K562 (cell line): ENCODE data around the gene FKBP15. TPM values are rescaled to one million over a fixed set of nuclear protein-coding genes. Genes with fewer than 3 reads are reported as not detected.

Experiments used
- ARHGAP35 ChIP-seq: fragments of 450-650 bp; IDR thresholded peaks from 2 replicates; pipeline ENCODE4 v1.6.1; 2018; ENCODE audit not compliant: partially characterized antibody
- CREB5 ChIP-seq: fragments of 250-450 bp; sonication (Bioruptor Pico); IDR thresholded peaks from 2 replicates; pipeline ENCODE4 v1.5.0; 2020; ENCODE audit warnings: mild to moderate bottlenecking
- FOXM1 ChIP-seq, 2 experiments: fragments of 450-650 bp in 1 of 2; sonication (generic) in 1 of 2; formaldehyde crosslinking in 1 of 2; IDR thresholded peaks; 2 replicates each; pipeline versions ENCODE4 v1.6.1 to v1.9.0; 2017 to 2022; ENCODE audit warnings: low read depth in 2 of 2, mild to moderate bottlenecking in 2 of 2, missing genetic modification reagents in 1 of 2, moderate library complexity in 1 of 2
- GATA2 ChIP-seq: sonication (generic); formaldehyde crosslinking; IDR thresholded peaks from 2 replicates; pipeline ENCODE4 v1.4.0; 2020; ENCODE audit warnings: mild to moderate bottlenecking, missing genetic modification reagents
- KDM5B ChIP-seq: fragments of 200-600 bp; sonication (generic); IDR thresholded peaks from 2 replicates; pipeline ENCODE4 v1.6.1; 2012; ENCODE audit warnings: low read depth, mild to moderate bottlenecking, moderate library complexity, low read length, control low read depth, inconsistent platforms; ENCODE audit not compliant: insufficient replicate concordance
- KLF1 ChIP-seq: fragments of 450-650 bp; IDR thresholded peaks from 2 replicates; pipeline ENCODE4 v1.6.1; 2016; ENCODE audit warnings: missing genetic modification characterization, missing compliant biosample characterization
- MTF1 ChIP-seq: fragments of 250-450 bp; sonication (Bioruptor Pico); IDR thresholded peaks from 2 replicates; pipeline ENCODE4 v1.9.0; 2021; ENCODE audit warnings: moderate library complexity, mild to moderate bottlenecking, inconsistent platforms, borderline replicate concordance
- NELFE ChIP-seq: IDR thresholded peaks from 2 replicates; pipeline ENCODE4 v1.6.1; 2011; ENCODE audit warnings: mild to moderate bottlenecking; ENCODE audit not compliant: insufficient read depth, insufficient read length
- PRMT5 ChIP-seq: sonication (generic); formaldehyde crosslinking; IDR thresholded peaks from 2 replicates; pipeline ENCODE4 v1.5.0; 2020; ENCODE audit warnings: missing genetic modification reagents
- SP2 ChIP-seq: IDR thresholded peaks from 2 replicates; pipeline ENCODE4 v1.6.1; 2011; ENCODE audit warnings: mild to moderate bottlenecking, low read depth, low read length, moderate library complexity; ENCODE audit not compliant: poor library complexity, severe bottlenecking; ENCODE audit errors: extremely low read depth
- TBP ChIP-seq: optimal IDR thresholded peaks from 2 replicates; pipeline ENCODE3; 2011; ENCODE audit warnings: low read depth, low read length, improper control_type of control experiment
- TRIM24 ChIP-seq, 2 experiments: fragments of 450-650 bp; IDR thresholded peaks; 2 replicates each; pipeline ENCODE4 v1.6.1; 2016
- U2AF2 ChIP-seq: fragments of 200-400 bp; formaldehyde crosslinking; optimal IDR thresholded peaks from 2 replicates; pipeline ENCODE3; 2017; ENCODE audit warnings: low read depth, mild to moderate bottlenecking, low read length
- ZNF133 ChIP-seq: fragments of 250-450 bp; sonication (Bioruptor Pico); IDR thresholded peaks from 2 replicates; pipeline ENCODE4 v1.4.0; 2020; ENCODE audit warnings: mild to moderate bottlenecking
- ZNF3 ChIP-seq: fragments of 250-450 bp; sonication (Bioruptor Pico); IDR thresholded peaks from 2 replicates; pipeline ENCODE4 v1.5.0; 2021; ENCODE audit warnings: mild to moderate bottlenecking, moderate library complexity
- ZNF589 ChIP-seq: fragments of 200-800 bp; sonication (Bioruptor generic); IDR thresholded peaks from 2 replicates; pipeline ENCODE4 v1.6.1; 2016; ENCODE audit warnings: low read depth, missing genetic modification characterization, missing compliant biosample characterization
- ZNF644 ChIP-seq: fragments of 200-800 bp; sonication (Bioruptor generic); IDR thresholded peaks from 2 replicates; pipeline ENCODE4 v1.6.1; 2016; ENCODE audit warnings: low read depth, missing genetic modification characterization, missing compliant biosample characterization
- ZNF830 ChIP-seq: fragments of 250-450 bp; sonication (Bioruptor Pico); IDR thresholded peaks from 2 replicates; pipeline ENCODE4 v1.5.0; 2021; ENCODE audit warnings: mild to moderate bottlenecking
- polyA plus RNA-seq, 8 experiments: library from polyadenylated mRNA; depleted of rRNA in 4 of 8; stranded (reverse) in 5 of 8; unstranded in 3 of 8; fragments of >200 nt; fragmentation: Nextera tagmentation in 2 of 8; fragmentation: Illumina TruSeq in 1 of 8; extraction: Ambion mirVana in 2 of 8; extraction: Trizol in 1 of 8; gene quantifications; 2 replicates each; pipeline versions ENCODE4 v1.2.1 to v1.2.3, GENCODE V29; 2011 to 2014; ENCODE audit warnings: inconsistent platforms in 1 of 8, missing spikeins in 1 of 8
- total RNA-seq, 7 experiments: library from RNA; depleted of rRNA in 6 of 7; stranded (reverse); fragments of >200 nt in 6 of 7; fragmentation: Illumina TruSeq in 2 of 7; extraction: Trizol in 2 of 7; gene quantifications; 2 replicates each; pipeline versions ENCODE4 v1.2.1 to v1.2.3, GENCODE V29; 2011 to 2021; ENCODE audit warnings: low replicate concordance in 1 of 7
- TF ChIP-seq, protein P1 (sequence below), 2 experiments: fragments of 150-350 bp in 1 of 2; IDR thresholded peaks; 2 replicates each; pipeline ENCODE4 v1.6.1; 2012 to 2016; ENCODE audit warnings: low read depth in 2 of 2, low read length in 2 of 2, mild to moderate bottlenecking in 1 of 2, moderate library complexity in 1 of 2

Gene FKBP15
- total and polyA plus RNA-seq, 9 of the 15 experiments (the other 6 are each of a cell fraction or from before 2014, with no cell fraction given), result 8.7 to 38.0 (median 18.9) TPM

DNA sequence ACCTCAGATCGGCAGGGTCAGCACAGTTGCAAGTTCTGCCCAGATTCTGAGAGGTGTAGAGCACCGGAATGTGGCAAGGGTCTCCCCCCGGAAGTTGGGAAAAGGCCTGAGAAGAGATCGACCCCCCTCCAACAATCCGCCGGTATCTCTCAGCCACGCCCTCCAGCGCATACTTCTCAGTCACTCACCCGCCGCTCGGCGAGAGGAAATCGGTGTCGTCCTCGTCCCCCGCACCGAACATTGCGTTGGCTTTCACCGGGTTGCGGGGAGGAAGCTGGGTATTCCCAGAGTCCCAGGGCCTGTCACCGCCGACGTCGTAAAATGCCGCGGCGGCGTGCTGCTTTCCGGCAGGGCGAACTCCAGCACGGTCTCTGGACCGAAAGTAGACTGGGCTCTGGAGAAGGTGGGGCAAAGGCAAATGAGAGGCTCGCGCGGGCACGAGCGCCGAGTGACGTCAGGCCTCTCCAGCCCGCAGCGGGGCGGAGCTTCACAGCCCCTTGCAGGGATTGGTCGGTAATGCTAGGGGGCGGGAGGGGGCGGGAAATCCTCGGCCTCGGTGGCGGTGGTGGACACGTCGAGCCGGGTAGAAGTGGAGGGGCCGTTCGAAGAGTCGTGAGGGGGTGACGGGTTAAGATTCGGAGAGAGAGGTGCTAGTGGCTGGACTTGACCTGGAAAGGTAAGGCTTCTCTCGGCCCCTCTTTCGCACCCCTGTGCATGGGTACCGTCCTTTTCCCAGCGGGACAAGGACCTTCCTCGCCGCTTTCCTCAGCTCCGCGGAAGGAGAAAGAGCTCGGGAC, at the start of gene FKBP15, which contains the start of gene SLC31A1 (continued):
- TF ChIP-seq ZNF3 (CRISPR knock-in tag) (no peak), ZNF830 (CRISPR knock-in tag) (no peak), TBP (peak; percentile 59), PRMT5 (CRISPR knock-in tag) (no peak), MTF1 (CRISPR knock-in tag) (no peak), KDM5B (peak; percentile 85), ZNF644 (no peak), SP2 (no peak), ZNF133 (CRISPR knock-in tag) (no peak), U2AF2 (no peak), CREB5 (CRISPR knock-in tag) (no peak), ARHGAP35 (no peak), NELFE (no peak), KLF1 (tag) (0 out of 2 replicates have a peak, but pooled peaks have one; percentile 20), TRIM24 (IDR thresholded peaks at IDR 0.05) (no peak), ZNF589 (CRISPR knock-in tag) (no peak), GATA2 (CRISPR knock-in tag) (no peak), FOXM1 (IDR thresholded peaks at IDR 0.05; ENCODE audit: low read depth) (no peak), FOXM1 (CRISPR knock-in tag; IDR thresholded peaks at IDR 0.05; ENCODE audit: low read depth) (no peak)
- TF ChIP-seq, protein P1, sequence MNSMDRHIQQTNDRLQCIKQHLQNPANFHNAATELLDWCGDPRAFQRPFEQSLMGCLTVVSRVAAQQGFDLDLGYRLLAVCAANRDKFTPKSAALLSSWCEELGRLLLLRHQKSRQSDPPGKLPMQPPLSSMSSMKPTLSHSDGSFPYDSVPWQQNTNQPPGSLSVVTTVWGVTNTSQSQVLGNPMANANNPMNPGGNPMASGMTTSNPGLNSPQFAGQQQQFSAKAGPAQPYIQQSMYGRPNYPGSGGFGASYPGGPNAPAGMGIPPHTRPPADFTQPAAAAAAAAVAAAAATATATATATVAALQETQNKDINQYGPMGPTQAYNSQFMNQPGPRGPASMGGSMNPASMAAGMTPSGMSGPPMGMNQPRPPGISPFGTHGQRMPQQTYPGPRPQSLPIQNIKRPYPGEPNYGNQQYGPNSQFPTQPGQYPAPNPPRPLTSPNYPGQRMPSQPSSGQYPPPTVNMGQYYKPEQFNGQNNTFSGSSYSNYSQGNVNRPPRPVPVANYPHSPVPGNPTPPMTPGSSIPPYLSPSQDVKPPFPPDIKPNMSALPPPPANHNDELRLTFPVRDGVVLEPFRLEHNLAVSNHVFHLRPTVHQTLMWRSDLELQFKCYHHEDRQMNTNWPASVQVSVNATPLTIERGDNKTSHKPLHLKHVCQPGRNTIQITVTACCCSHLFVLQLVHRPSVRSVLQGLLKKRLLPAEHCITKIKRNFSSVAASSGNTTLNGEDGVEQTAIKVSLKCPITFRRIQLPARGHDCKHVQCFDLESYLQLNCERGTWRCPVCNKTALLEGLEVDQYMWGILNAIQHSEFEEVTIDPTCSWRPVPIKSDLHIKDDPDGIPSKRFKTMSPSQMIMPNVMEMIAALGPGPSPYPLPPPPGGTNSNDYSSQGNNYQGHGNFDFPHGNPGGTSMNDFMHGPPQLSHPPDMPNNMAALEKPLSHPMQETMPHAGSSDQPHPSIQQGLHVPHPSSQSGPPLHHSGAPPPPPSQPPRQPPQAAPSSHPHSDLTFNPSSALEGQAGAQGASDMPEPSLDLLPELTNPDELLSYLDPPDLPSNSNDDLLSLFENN (IDR thresholded peaks at IDR 0.05; ENCODE audit: low read depth in 2 of 2, low read length in 2 of 2), result 0 out of 4 replicates have a peak, but pooled peaks of 1 of the 2 experiments have one; percentile 2
